ENCODE measurements around the gene CACHD1.
A peak's percentile ranks its signal among the peaks of the same experiment; 100 is the strongest.

The CACHD1 gene

GRCh38 chr1:64469977-64470664, at the start of gene CACHD1:
Gene CACHD1, plus strand, starts transcription at chr1:64470129. Its CDS starts 616 bp downstream, at chr1:64470745.
- DNase-seq (ENCODE audit: low read depth in 2 of 2): peak; percentile 58 to 60

- DNase-seq (ENCODE audit: low read depth in 2 of 2): no peak
These were observed 48.6 kb upstream of the CACHD1 start for GRCh38 chr1:64421377-64421776.

GRCh38 chr1:64423526-64423925, 46.4 kb upstream of the CACHD1 start:
- DNase-seq (ENCODE audit: low read depth in 2 of 2): no peak

GRCh38 chr1:64424412-64424811, 45.5 kb upstream of the CACHD1 start:
- DNase-seq (ENCODE audit: low read depth in 2 of 2): no peak

GRCh38 chr1:64425521-64425920, 44.4 kb upstream of the CACHD1 start:
- DNase-seq (ENCODE audit: low read depth in 2 of 2): no peak

GRCh38 chr1:64426681-64427080, 43.2 kb upstream of the CACHD1 start:
- DNase-seq (ENCODE audit: low read depth in 2 of 2): no peak

- DNase-seq (ENCODE audit: low read depth in 2 of 2): no peak
These were observed 42.0 kb upstream of the CACHD1 start for GRCh38 chr1:64427879-64428278.

GRCh38 chr1:64433308-64433707, 36.6 kb upstream of the CACHD1 start:
- DNase-seq (ENCODE audit: low read depth in 2 of 2): no peak

GRCh38 chr1:64433747-64434146, 36.2 kb upstream of the CACHD1 start:
- no peak for DNase-seq (ENCODE audit: low read depth in 2 of 2)

GRCh38 chr1:64435000-64435399, 34.9 kb upstream of the CACHD1 start:
- DNase-seq (ENCODE audit: low read depth in 2 of 2): no peak

GRCh38 chr1:64437453-64437852, 32.5 kb upstream of the CACHD1 start:
- DNase-seq (ENCODE audit: low read depth in 2 of 2): no peak

GRCh38 chr1:64440183-64440826, 29.6 kb upstream of the CACHD1 start:
- DNase-seq (ENCODE audit: low read depth in 2 of 2): no peak

GRCh38 chr1:64451440-64451839, 18.5 kb upstream of the CACHD1 start:
- no peak for DNase-seq (ENCODE audit: low read depth in 2 of 2)

GRCh38 chr1:64453688-64454087, 16.2 kb upstream of the CACHD1 start:
- no peak for DNase-seq (ENCODE audit: low read depth in 2 of 2)

- DNase-seq (ENCODE audit: low read depth in 2 of 2): no peak
These were observed 11.0 kb upstream of the CACHD1 start for GRCh38 chr1:64458915-64459314.

- DNase-seq (ENCODE audit: low read depth in 2 of 2): no peak
These were observed 10.2 kb upstream of the CACHD1 start for GRCh38 chr1:64459743-64460142.

GRCh38 chr1:64466033-64466432, 3.9 kb upstream of the CACHD1 start:
- no peak for DNase-seq (ENCODE audit: low read depth in 2 of 2)

GRCh38 chr1:64469116-64469976, 583 bp upstream of the CACHD1 start:
- DNase-seq (ENCODE audit: low read depth in 2 of 2): no peak

GRCh38 chr1:64470665-64471217, 812 bp downstream of the CACHD1 start:
- no peak for DNase-seq (ENCODE audit: low read depth in 2 of 2)

- DNase-seq (ENCODE audit: low read depth in 2 of 2): no peak
These were observed 1.5 kb downstream of the CACHD1 start for GRCh38 chr1:64471218-64472039.

- no peak for DNase-seq (ENCODE audit: low read depth in 2 of 2)
These were observed 2.1 kb downstream of the CACHD1 start for GRCh38 chr1:64472040-64472376.

GRCh38 chr1:64472805-64473204, 2.9 kb downstream of the CACHD1 start:
- DNase-seq (ENCODE audit: low read depth in 2 of 2): no peak
